DMS79 (cell line): Measurements from ENCODE around the gene HSPB7.
"Not testable (repeated sequence)": the region's sequence is repeated elsewhere in the genome, so short reads cannot be mapped to it uniquely, and the experiment has no call there.

Experiments used
- DNase-seq: peaks from one replicate; lab custom pipeline; 2025; lab: John Stamatoyannopoulos, UW

HSPB7 gene

GRCh38 chr1:16022393-16022792, 4.5 kb upstream of the HSPB7 start:
- DNase-seq, result no peak

- peak; percentile 83 for DNase-seq
Observed at GRCh38 chr1:16021681-16022080, 3.8 kb upstream of the HSPB7 start, which contains the start of gene CLCNKA. Gene CLCNKA, plus strand, starts transcription at chr1:16022036. Its CDS starts 584 bp downstream, at chr1:16022620.

- not testable (repeated sequence) for DNase-seq
Observed at GRCh38 chr1:16020878-16021277, 3.0 kb upstream of the HSPB7 start.

GRCh38 chr1:16020325-16020724, 2.5 kb upstream of the HSPB7 start:
- DNase-seq, result no peak

GRCh38 chr1:16019644-16020277, 1.9 kb upstream of the HSPB7 start:
- DNase-seq, result no peak

GRCh38 chr1:16018749-16019643, 1.2 kb upstream of the HSPB7 start:
- peak; percentile 49 for DNase-seq

- DNase-seq, result no peak
Observed at GRCh38 chr1:16018308-16018707, 465 bp upstream of the HSPB7 start.

GRCh38 chr1:16017076-16017460, 775 bp downstream of the HSPB7 start:
- no peak for DNase-seq

GRCh38 chr1:16015960-16016901, 1.6 kb downstream of the HSPB7 start:
- no peak for DNase-seq

- DNase-seq, result no peak
Observed at GRCh38 chr1:16015491-16015890, 2.4 kb downstream of the HSPB7 start.

GRCh38 chr1:16014509-16015482, 3.0 kb downstream of the HSPB7 start:
- DNase-seq, result no peak

GRCh38 chr1:16013908-16014258, 4.0 kb downstream of the HSPB7 start:
- DNase-seq, result no peak

- no peak for DNase-seq
Observed at GRCh38 chr1:16013220-16013907, 4.5 kb downstream of the HSPB7 start.

- peak; percentile 18 for DNase-seq
Observed at GRCh38 chr1:16012590-16013219, 5.1 kb downstream of the HSPB7 start.

GRCh38 chr1:16011936-16012589, 5.8 kb downstream of the HSPB7 start:
- DNase-seq, result no peak

- DNase-seq, result no peak
Observed at GRCh38 chr1:16010837-16011236, 7.0 kb downstream of the HSPB7 start.

GRCh38 chr1:16009678-16010077, 8.2 kb downstream of the HSPB7 start:
- DNase-seq, result no peak

GRCh38 chr1:16009030-16009460, 8.8 kb downstream of the HSPB7 start:
- DNase-seq, result peak; percentile 43

- DNase-seq, result no peak
Observed at GRCh38 chr1:16007671-16008341, 10.0 kb downstream of the HSPB7 start.
